ENCODE data around the gene RPS21. TPM values are rescaled to one million over a fixed set of nuclear protein-coding genes. Genes with fewer than 3 reads are reported as not detected.
A peak's percentile ranks its signal among the peaks of the same experiment; 100 is the strongest.

The RPS21 gene
- total RNA-seq, 4 donors from 2014 or later: 1,167 to 4,037 (median 2,295) TPM

GRCh38 chr20:62363920-62364851, 22.7 kb upstream of the RPS21 start:
- ATAC-seq (peak in 1 of 2 donors; percentile 9), DNase-seq (peak in 1 of 2 donors; percentile 28)
- Histone ChIP-seq H3K36me3 (no peaks in the 10 kb centered on the region), H3K9me3 (no peaks in the 10 kb centered on the region), H3K27ac (peak overlapping the region; percentile 87 to 90 (median 90)), H3K4me3 (peak overlapping the region in 3 of 4 donors; percentile 31 to 63 (median 56)), H3K27me3 (no peaks in the 10 kb centered on the region), H3K4me1 (peaks cover 49 to 60% of the 10 kb centered on the region in 2 donors)
- in situ Hi-C loops (cut with MboI; ENCODE audit: low sequenced_read_pairs in 4 of 4): no loop called here
- intact Hi-C loops (cut with DNase I; ENCODE audit: low total_unique reads): no loop called here
- TF ChIP-seq POLR2A (IDR thresholded peaks at IDR 0.05): no peak
- no peak for TF ChIP-seq CTCF (IDR thresholded peaks at IDR 0.05 in 4 of 5, conservative IDR thresholded peaks at IDR 0.05 in 1 of 5)

GRCh38 chr20:62364911-62365736, 21.8 kb upstream of the RPS21 start:
- TF ChIP-seq CTCF (IDR thresholded peaks at IDR 0.05 in 4 of 5, conservative IDR thresholded peaks at IDR 0.05 in 1 of 5) (no peak), POLR2A (IDR thresholded peaks at IDR 0.05) (peak; percentile 56 to 59)
- in situ Hi-C loops (cut with MboI; ENCODE audit: low sequenced_read_pairs in 4 of 4) (no loop called here), intact Hi-C loops (cut with DNase I; ENCODE audit: low total_unique reads) (no loop called here)
- Histone ChIP-seq H3K4me3 (peak overlapping the region; percentile 31 to 63 (median 56)), H3K36me3 (no peaks in the 10 kb centered on the region), H3K9me3 (no peaks in the 10 kb centered on the region), H3K4me1 (peaks cover 52 to 62% of the 10 kb centered on the region in 2 donors), H3K27ac (peak overlapping the region; percentile 87 to 90 (median 90)), H3K27me3 (no peaks in the 10 kb centered on the region)
- DNase-seq (peak; percentile 82 to 94), ATAC-seq (peak; percentile 84 to 86)

GRCh38 chr20:62365814-62366369, 21.0 kb upstream of the RPS21 start:
- H3K27me3 ChIP-seq: no peaks in the 10 kb centered on the region
- peak overlapping the region; percentile 87 to 90 (median 90) for H3K27ac ChIP-seq
- DNase-seq (peak in 1 of 2 donors; percentile 19), ATAC-seq (peak in 1 of 2 donors; percentile 9)
- no peaks in the 10 kb centered on the region for H3K36me3 ChIP-seq
- intact Hi-C loops (cut with DNase I; ENCODE audit: low total_unique reads) (loop anchor here (2.0 kb wide), 1 partner anchor 13 kb away; no protein-coding TSS in a partner anchor), in situ Hi-C loops (cut with MboI; ENCODE audit: low sequenced_read_pairs in 4 of 4) (no loop called here)
- TF ChIP-seq CTCF (IDR thresholded peaks at IDR 0.05 in 4 of 5, conservative IDR thresholded peaks at IDR 0.05 in 1 of 5) (no peak), POLR2A (IDR thresholded peaks at IDR 0.05) (no peak)
- peak overlapping the region; percentile 56 to 66 (median 60) for H3K4me3 ChIP-seq
- no peaks in the 10 kb centered on the region for H3K9me3 ChIP-seq
- H3K4me1 ChIP-seq: peaks cover 56 to 70% of the 10 kb centered on the region in 2 donors

GRCh38 chr20:62366370-62367135, 20.4 kb upstream of the RPS21 start:
- DNase-seq (peak in 1 of 2 donors; percentile 16), ATAC-seq (peak in 1 of 2 donors; percentile 2)
- Histone ChIP-seq H3K4me1 (peaks cover 56 to 72% of the 10 kb centered on the region in 2 donors), H3K36me3 (no peaks in the 10 kb centered on the region), H3K27ac (peak overlapping the region; percentile 87 to 90 (median 90)), H3K4me3 (peak overlapping the region; percentile 56 to 66 (median 60)), H3K9me3 (no peaks in the 10 kb centered on the region), H3K27me3 (no peaks in the 10 kb centered on the region)
- intact Hi-C loops (cut with DNase I; ENCODE audit: low total_unique reads): loop anchor here (2.0 kb wide), 1 partner anchor 14 kb away; no protein-coding TSS in a partner anchor
- in situ Hi-C loops (cut with MboI; ENCODE audit: low sequenced_read_pairs in 4 of 4): no loop called here
- no peak for TF ChIP-seq CTCF (IDR thresholded peaks at IDR 0.05 in 4 of 5, conservative IDR thresholded peaks at IDR 0.05 in 1 of 5)
- TF ChIP-seq POLR2A (IDR thresholded peaks at IDR 0.05): no peak

All from gastrocnemius medialis (tissue), 4 donors.